SJCRH30 (cell line): ENCODE data around the gene UBE2D3. TPM values are rescaled to one million over a fixed set of nuclear protein-coding genes. Genes with fewer than 3 reads are reported as not detected.

Experiments
- DNase-seq, 2 experiments: peaks; one replicate each; pipeline ENCODE4 v3.0.0-alpha.2; 2015 to 2020
- H3K27ac ChIP-seq: fragments of 250-450 bp; sonication (Bioruptor Pico); 2 replicates; pipeline ENCODE4 v1.5.1; 2020; ENCODE audit warnings: mild to moderate bottlenecking, moderate library complexity
- H3K27me3 ChIP-seq: fragments of 250-450 bp; sonication (Bioruptor Pico); 2 replicates; pipeline ENCODE4 v1.5.1; 2020; ENCODE audit warnings: mild to moderate bottlenecking, moderate library complexity
- H3K36me3 ChIP-seq: fragments of 250-450 bp; sonication (Bioruptor Pico); 2 replicates; pipeline ENCODE4 v1.5.1; 2020; ENCODE audit warnings: mild to moderate bottlenecking, moderate library complexity
- H3K4me1 ChIP-seq: fragments of 250-450 bp; sonication (Bioruptor Pico); 2 replicates; pipeline ENCODE4 v1.5.1; 2020; ENCODE audit warnings: mild to moderate bottlenecking, moderate library complexity
- H3K4me3 ChIP-seq: fragments of 250-450 bp; sonication (Bioruptor Pico); 2 replicates; pipeline ENCODE4 v1.5.1; 2020; ENCODE audit warnings: mild to moderate bottlenecking, moderate library complexity
- H3K9me3 ChIP-seq: fragments of 250-450 bp; sonication (Bioruptor Pico); replicated peaks from 2 replicates; pipeline ENCODE4 v1.5.1; 2020; ENCODE audit warnings: mild to moderate bottlenecking, moderate library complexity
- total RNA-seq: library from RNA; depleted of rRNA; stranded (reverse); fragments of >200 nt; shearing (Covaris generic); gene quantifications from 2 replicates; pipeline ENCODE4 v1.2.3, GENCODE V29; 2014

UBE2D3 gene
- total RNA-seq, 1 experiment from 2014 or later: 529 TPM

DNA sequence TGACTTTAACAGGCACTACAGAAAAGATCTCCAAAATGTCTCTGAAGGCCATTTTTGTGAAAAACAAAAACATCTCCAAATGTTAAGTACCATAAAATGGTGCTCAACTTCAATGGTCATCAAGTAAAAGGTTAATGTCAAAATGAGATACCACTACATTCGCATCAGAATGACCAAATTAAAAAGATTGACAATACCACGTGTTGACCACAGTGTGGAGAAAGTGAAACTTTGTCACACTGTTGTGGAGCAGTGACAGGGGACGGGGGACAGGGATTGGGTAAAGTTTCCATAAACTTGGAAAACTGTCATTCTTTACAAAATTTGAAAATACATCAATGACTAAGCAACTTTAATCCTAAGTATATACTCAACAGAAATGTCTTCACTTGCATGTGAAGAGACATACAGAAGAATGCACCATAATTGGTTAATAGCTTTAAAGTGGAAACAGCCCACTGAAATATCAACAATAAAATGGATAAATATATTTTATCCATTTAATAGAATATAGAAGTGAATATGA is 22.3 kb upstream of the UBE2D3 start:
- Histone ChIP-seq H3K9me3 (no peaks in the 10 kb centered on the region), H3K4me3 (no peak overlapping the region), H3K27ac (no peak overlapping the region), H3K27me3 (no peaks in the 10 kb centered on the region), H3K4me1 (no peaks in the 10 kb centered on the region), H3K36me3 (no peaks in the 10 kb centered on the region)
- DNase-seq: no peak

- H3K4me1 ChIP-seq: no peaks in the 10 kb centered on the region
- no peaks in the 10 kb centered on the region for H3K27me3 ChIP-seq
- H3K4me3 ChIP-seq: no peak overlapping the region
- no peaks in the 10 kb centered on the region for H3K36me3 ChIP-seq
- no peak overlapping the region for H3K27ac ChIP-seq
- no peak for DNase-seq
- no peaks in the 10 kb centered on the region for H3K9me3 ChIP-seq
Measured at GRCh38 chr4:102847687-102848086, 20.3 kb upstream of the UBE2D3 start.

- no peak overlapping the region for H3K27ac ChIP-seq
- no peaks in the 10 kb centered on the region for H3K27me3 ChIP-seq
- no peak overlapping the region for H3K4me3 ChIP-seq
- no peaks in the 10 kb centered on the region for H3K4me1 ChIP-seq
- no peaks in the 10 kb centered on the region for H3K9me3 ChIP-seq
- no peaks in the 10 kb centered on the region for H3K36me3 ChIP-seq
- DNase-seq: no peak
Measured at GRCh38 chr4:102843938-102844337, 16.6 kb upstream of the UBE2D3 start.

DNA sequence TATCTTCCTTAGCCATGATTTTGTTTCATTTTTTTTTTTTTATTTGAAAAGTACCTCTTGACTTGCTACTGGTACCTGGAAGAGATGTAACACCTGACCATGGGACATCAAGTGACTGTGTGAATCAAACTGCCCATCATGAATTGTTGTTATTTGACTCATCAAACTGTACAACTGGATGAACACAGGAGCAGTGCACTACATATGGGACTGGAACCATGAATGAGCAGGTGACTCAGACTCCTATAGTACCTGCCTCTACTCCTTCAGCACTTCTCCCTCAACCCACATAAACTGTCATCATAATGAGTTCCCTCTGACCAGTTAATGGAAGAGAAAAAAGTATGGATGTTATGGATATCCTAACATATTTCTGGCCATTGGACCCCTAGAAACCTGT is 15.9 kb upstream of the UBE2D3 start:
- Histone ChIP-seq H3K4me1 (no peaks in the 10 kb centered on the region), H3K9me3 (no peaks in the 10 kb centered on the region), H3K27ac (no peak overlapping the region), H3K36me3 (no peaks in the 10 kb centered on the region), H3K27me3 (no peaks in the 10 kb centered on the region), H3K4me3 (no peak overlapping the region)
- no peak for DNase-seq

GRCh38 chr4:102842367-102842766 is 15.0 kb upstream of the UBE2D3 start:
- H3K4me1 ChIP-seq: no peaks in the 10 kb centered on the region

GRCh38 chr4:102836596-102836995 is 9.2 kb upstream of the UBE2D3 start:
- no peak for DNase-seq
- H3K9me3 ChIP-seq: no peaks in the 10 kb centered on the region
- no peak overlapping the region for H3K27ac ChIP-seq
- H3K4me1 ChIP-seq: peaks cover 4% of the 10 kb centered on the region; the same call in 1 of the 2 replicates
- no peak overlapping the region for H3K4me3 ChIP-seq
- H3K27me3 ChIP-seq: no peaks in the 10 kb centered on the region
- no peaks in the 10 kb centered on the region; the same call in 1 of the 2 replicates for H3K36me3 ChIP-seq

More at GRCh38 chr4:102842367-102842766, 15.0 kb upstream of the UBE2D3 start:
- no peaks in the 10 kb centered on the region for H3K27me3 ChIP-seq
- no peak for DNase-seq
- H3K27ac ChIP-seq: no peak overlapping the region
- no peaks in the 10 kb centered on the region for H3K9me3 ChIP-seq
- H3K4me3 ChIP-seq: no peak overlapping the region
- H3K36me3 ChIP-seq: no peaks in the 10 kb centered on the region

- Histone ChIP-seq H3K27me3 (no peaks in the 10 kb centered on the region), H3K27ac (no peak overlapping the region)
- no peak for DNase-seq
Measured at GRCh38 chr4:102832667-102833066, 5.3 kb upstream of the UBE2D3 start.

GRCh38 chr4:102832105-102832504 is 4.8 kb upstream of the UBE2D3 start:
- no peaks in the 10 kb centered on the region for H3K27me3 ChIP-seq
- no peak overlapping the region for H3K4me3 ChIP-seq
- H3K4me1 ChIP-seq: peaks cover 4% of the 10 kb centered on the region; the same call in 1 of the 2 replicates
- H3K9me3 ChIP-seq: no peaks in the 10 kb centered on the region
- H3K27ac ChIP-seq: no peak overlapping the region
- DNase-seq: no peak
- no peaks in the 10 kb centered on the region; the same call in 1 of the 2 replicates for H3K36me3 ChIP-seq

More at GRCh38 chr4:102832667-102833066, 5.3 kb upstream of the UBE2D3 start:
- Histone ChIP-seq H3K4me1 (peaks cover 4% of the 10 kb centered on the region; the same call in 1 of the 2 replicates), H3K9me3 (no peaks in the 10 kb centered on the region), H3K36me3 (no peaks in the 10 kb centered on the region; the same call in 1 of the 2 replicates), H3K4me3 (no peak overlapping the region)

DNA sequence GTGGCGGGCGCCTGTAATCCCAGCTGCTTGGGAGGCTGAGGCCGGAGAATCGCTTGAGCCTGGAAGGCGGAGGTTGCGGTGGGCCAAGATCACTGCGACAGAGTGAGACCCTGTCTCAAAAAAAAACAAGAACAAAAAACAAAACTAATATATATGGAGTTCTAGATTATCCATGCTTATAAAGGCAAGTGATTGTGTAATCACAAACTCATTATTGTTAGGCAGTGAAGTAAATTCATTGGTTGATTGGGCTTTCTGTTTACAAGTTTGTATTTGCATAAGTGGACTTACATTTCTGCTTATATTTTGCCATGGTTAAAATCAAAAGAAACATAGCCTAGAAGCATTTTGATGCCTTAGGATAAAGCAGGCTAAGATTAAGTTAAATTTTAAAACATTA is 2.5 kb upstream of the UBE2D3 start:
- no peak overlapping the region for H3K4me3 ChIP-seq
- no peaks in the 10 kb centered on the region for H3K4me1 ChIP-seq
- H3K27me3 ChIP-seq: no peaks in the 10 kb centered on the region
- no peak overlapping the region for H3K27ac ChIP-seq
- H3K9me3 ChIP-seq: no peaks in the 10 kb centered on the region
- H3K36me3 ChIP-seq: peaks cover 10% of the 10 kb centered on the region
- no peak for DNase-seq

DNA sequence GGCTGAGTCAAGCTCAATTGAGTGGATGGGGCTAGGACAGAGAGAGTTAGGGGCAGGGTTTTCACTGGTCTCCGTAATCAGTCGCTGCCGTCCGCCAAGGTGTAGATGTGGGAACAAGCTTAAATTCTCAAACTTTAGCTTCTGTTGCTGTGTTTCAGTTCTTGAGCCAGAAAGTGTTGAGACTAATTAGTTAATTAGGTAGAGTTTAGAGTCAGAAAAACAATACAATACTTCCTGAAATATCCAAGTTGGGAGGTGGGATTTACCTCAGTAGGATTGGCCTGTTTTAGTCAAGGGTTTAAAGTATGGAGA is 1.1 kb upstream of the UBE2D3 start:
- H3K27ac ChIP-seq: peak overlapping the region; percentile 99
- H3K27me3 ChIP-seq: no peaks in the 10 kb centered on the region
- H3K4me1 ChIP-seq: no peaks in the 10 kb centered on the region
- H3K36me3 ChIP-seq: peaks cover 24% of the 10 kb centered on the region
- no peak for DNase-seq
- H3K9me3 ChIP-seq: no peaks in the 10 kb centered on the region
- peak overlapping the region; percentile 88 for H3K4me3 ChIP-seq

DNA sequence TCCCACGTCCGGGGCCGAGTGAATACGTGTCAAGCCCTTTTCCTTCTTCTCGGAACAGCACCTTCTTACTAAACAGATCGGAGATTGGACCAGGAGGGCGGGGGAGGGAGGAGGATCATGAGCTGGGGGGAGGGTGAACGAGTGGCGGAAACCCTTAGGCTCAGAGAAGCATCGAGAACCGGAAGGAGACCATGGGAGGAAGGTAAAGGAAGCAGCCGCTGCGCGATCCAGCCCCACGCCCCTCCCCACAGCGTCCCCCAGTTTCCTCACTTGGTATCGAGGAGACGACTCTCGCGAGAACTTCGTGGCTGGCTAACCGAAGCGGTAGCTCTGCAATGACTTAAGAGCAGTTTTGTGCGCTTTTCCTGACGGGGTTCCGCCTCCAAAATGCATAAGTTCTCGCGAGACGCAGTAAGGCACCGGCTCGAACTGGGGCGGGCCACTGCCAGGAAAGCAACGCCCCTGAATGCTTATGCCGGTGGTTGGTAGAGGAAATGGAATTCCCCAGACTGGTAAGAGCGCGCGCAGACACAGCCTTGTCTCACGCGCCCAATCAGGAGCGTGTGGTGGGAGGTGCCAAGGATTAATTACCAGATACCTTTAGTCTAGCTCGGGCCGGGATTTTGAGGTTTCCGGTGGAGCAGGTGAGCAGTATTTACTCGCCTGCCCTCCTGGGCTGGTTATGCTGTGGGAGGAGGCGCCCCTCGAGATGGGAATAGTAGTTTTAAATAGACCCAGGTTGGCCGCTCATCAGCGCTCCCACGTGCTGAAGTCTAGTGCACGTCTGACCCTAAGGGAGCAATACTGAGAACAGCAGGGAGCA is 534 bp upstream of the UBE2D3 start:
- peak overlapping the region; percentile 88 for H3K4me3 ChIP-seq
- peaks cover 29% of the 10 kb centered on the region for H3K36me3 ChIP-seq
- no peaks in the 10 kb centered on the region for H3K27me3 ChIP-seq
- peak overlapping the region; percentile 99 for H3K27ac ChIP-seq
- no peaks in the 10 kb centered on the region for H3K9me3 ChIP-seq
- peak; percentile 99 to 100 for DNase-seq
- no peaks in the 10 kb centered on the region for H3K4me1 ChIP-seq

DNA sequence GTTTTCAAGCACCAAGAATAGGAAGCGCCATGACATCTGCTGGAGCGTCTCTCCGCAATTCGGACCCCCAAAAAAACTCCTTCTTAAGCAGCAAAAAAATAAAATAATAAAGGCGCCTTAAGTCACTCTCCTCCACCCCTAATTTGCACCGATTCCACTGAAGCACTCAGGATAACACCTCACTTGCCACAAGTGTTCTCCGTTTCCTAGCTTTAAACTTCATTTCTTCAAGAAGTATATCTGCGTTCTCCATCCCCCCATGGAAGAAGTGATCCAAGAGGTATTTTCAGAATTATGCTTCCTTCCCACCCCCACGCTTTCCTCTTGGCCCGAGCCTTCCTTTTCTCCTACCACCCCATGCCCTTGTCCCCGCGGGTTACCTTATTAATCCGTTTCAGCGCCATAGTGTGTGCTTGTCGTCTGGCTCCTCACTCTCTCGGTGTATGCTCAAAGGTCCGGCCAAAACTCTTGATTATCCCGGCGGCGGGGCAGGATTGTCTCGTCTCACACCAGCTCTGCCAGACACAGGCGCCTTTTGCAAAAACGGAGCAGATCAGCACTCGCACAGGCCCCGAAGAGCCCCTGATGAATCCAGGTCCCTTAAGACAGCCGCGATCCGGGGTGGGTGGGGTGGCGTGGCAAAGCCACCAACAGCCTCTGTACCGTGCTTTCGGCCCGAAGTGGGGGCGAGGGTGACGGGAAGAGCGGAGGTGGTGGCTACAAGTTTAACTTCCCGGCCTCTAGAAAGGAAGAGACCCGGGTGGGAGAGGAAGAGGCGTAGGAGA is 1.1 kb downstream of the UBE2D3 start:
- peak overlapping the region; percentile 88 for H3K4me3 ChIP-seq
- no peak for DNase-seq
- peak overlapping the region; percentile 99 for H3K27ac ChIP-seq
- no peaks in the 10 kb centered on the region for H3K27me3 ChIP-seq
- peaks cover 41% of the 10 kb centered on the region for H3K36me3 ChIP-seq
- no peaks in the 10 kb centered on the region for H3K4me1 ChIP-seq
- no peaks in the 10 kb centered on the region for H3K9me3 ChIP-seq

GRCh38 chr4:102825261-102826091 is 1.9 kb downstream of the UBE2D3 start:
- no peaks in the 10 kb centered on the region for H3K4me1 ChIP-seq
- H3K36me3 ChIP-seq: peaks cover 48% of the 10 kb centered on the region
- peak overlapping the region; percentile 99 for H3K27ac ChIP-seq
- no peaks in the 10 kb centered on the region for H3K9me3 ChIP-seq
- peak overlapping the region; percentile 88 for H3K4me3 ChIP-seq
- DNase-seq: peak; percentile 51 to 73
- no peaks in the 10 kb centered on the region for H3K27me3 ChIP-seq

DNA sequence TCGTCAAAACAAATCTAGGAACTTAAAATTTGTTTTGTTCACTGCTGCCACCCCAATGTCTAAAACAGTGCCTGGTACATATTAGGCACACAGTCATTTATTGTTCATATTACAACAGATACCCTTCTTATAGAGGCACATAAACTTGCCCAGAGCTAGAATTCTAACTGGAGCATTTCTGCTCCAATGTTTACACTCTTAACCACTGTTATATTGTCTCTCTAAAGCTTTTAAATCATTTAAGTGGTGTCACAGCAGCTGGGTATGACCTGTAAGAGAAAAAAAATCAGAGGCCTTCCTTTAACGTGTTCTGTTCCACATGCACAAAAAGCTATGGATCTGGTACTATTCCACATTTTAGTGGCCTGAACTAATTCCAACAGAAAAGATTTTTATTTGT is 3.0 kb downstream of the UBE2D3 start:
- Histone ChIP-seq H3K4me3 (peak overlapping the region; percentile 88), H3K4me1 (peaks cover 4% of the 10 kb centered on the region; the same call in 1 of the 2 replicates), H3K9me3 (no peaks in the 10 kb centered on the region), H3K36me3 (peaks cover 59% of the 10 kb centered on the region), H3K27me3 (no peaks in the 10 kb centered on the region), H3K27ac (no peak overlapping the region; the same call in 1 of the 2 replicates)
- peak in 1 of 2 experiments; percentile 16 for DNase-seq
